ENCODE data around the gene RGMA. TPM values are rescaled to one million over a fixed set of nuclear protein-coding genes. Genes with fewer than 3 reads are reported as not detected.

RGMA gene
- total RNA-seq, 1 experiment from 2014 or later = 1.3 TPM

- no peaks in the 10 kb centered on the region for H3K9me2 ChIP-seq (replicated peaks; ENCODE audit: low read length)
- ATAC-seq = no peak
- no peaks in the 10 kb centered on the region for H3K79me2 ChIP-seq (ENCODE audit: low read length)
- H3K4me2 ChIP-seq (ENCODE audit: low read length) = no peak overlapping the region
- no peak for DNase-seq
- no peaks in the 10 kb centered on the region for H3K9me3 ChIP-seq (ENCODE audit: low read length)
- H3K9ac ChIP-seq (ENCODE audit: low read length) = no peak overlapping the region
- H3K4me1 ChIP-seq (ENCODE audit: insufficient read depth, low read length) = no peaks in the 10 kb centered on the region
- H2AFZ ChIP-seq (ENCODE audit: low read length) = no peak overlapping the region
- no peak overlapping the region for H3K4me3 ChIP-seq (ENCODE audit: low read length)
- no peaks in the 10 kb centered on the region for H3K27me3 ChIP-seq (ENCODE audit: low read length)
- CTCF ChIA-PET = interaction anchor here (0.6 to 1.0 kb wide), 3 partner anchors 228 to 588 kb away, joined by 3 to 6 read pairs (median 3); no protein-coding TSS in a partner anchor
- intact Hi-C loops (cut with micrococcal nuclease) = no loop called here
- POLR2A ChIA-PET (ENCODE audit: unreplicated experiment) = interaction anchor here (0.6 kb wide), 1 partner anchor 25 kb away, joined by 6 read pairs; no protein-coding TSS in a partner anchor
- H3K27ac ChIP-seq (ENCODE audit: low read length) = no peak overlapping the region
- no TSS peak for BruUV-seq (replicated peaks)
- no peaks in the 10 kb centered on the region for H4K20me1 ChIP-seq (ENCODE audit: low read length)
- TF ChIP-seq EZH2phosphoT487 (IDR thresholded peaks at IDR 0.05; ENCODE audit: borderline replicate concordance, low read length) (no peak), CTCF (conservative IDR thresholded peaks at IDR 0.05; ENCODE audit: low read depth, low read length) (no peak), EZH2 (IDR thresholded peaks at IDR 0.05; ENCODE audit: low read length, unreplicated experiment) (no peak)
- H3F3A ChIP-seq (ENCODE audit: low read length, unreplicated experiment) = no peaks in the 10 kb centered on the region
- H3K36me3 ChIP-seq (ENCODE audit: low read depth, low read length) = peaks cover 20% of the 10 kb centered on the region
Observed at GRCh38 chr15:93029214-93029835, 59.7 kb downstream of the RGMA start.

DNA sequence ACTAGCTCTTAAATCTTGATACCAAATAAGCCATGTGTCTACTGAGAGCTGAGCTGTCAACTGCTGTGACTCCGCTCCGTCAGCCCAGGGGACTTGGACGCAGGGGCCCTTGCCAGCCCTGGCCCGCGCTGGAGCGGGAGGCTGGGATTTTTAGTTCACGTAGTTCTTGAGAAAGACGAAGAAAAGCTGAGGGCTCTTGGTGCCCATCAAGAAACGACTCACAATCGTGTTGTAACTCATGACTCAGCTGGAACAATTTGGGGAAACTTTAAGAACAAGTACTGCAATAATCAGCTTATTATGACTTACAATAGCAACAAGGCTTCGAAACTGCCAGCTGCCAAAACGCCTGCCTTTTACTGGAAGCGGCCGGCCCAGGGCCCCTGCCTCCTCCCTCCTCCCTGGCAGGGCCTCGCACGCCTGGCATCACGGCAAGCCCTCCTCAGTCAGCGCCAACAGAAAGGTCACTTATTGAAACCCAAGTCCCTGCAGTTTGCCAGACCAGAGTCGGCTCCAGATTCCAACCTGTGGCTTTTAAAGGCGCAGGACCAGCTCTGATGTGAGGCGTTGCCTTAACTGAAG, 60.3 kb downstream of the RGMA start:
- H3K9ac ChIP-seq (ENCODE audit: low read length) = no peak overlapping the region
- no peaks in the 10 kb centered on the region for H3K9me3 ChIP-seq (ENCODE audit: low read length)
- H2AFZ ChIP-seq (ENCODE audit: low read length) = no peak overlapping the region
- H3F3A ChIP-seq (ENCODE audit: low read length, unreplicated experiment) = no peaks in the 10 kb centered on the region
- CTCF ChIA-PET = interaction anchor here (0.6 to 1.0 kb wide), 3 partner anchors 227 to 588 kb away, joined by 3 to 6 read pairs (median 3); no protein-coding TSS in a partner anchor
- H3K4me2 ChIP-seq (ENCODE audit: low read length) = no peak overlapping the region
- H4K20me1 ChIP-seq (ENCODE audit: low read length) = no peaks in the 10 kb centered on the region
- intact Hi-C loops (cut with micrococcal nuclease) = no loop called here
- DNase-seq = peak; percentile 46
- H3K27ac ChIP-seq (ENCODE audit: low read length) = no peak overlapping the region
- no peaks in the 10 kb centered on the region for H3K9me2 ChIP-seq (replicated peaks; ENCODE audit: low read length)
- peaks cover 26% of the 10 kb centered on the region for H3K36me3 ChIP-seq (ENCODE audit: low read depth, low read length)
- no peaks in the 10 kb centered on the region for H3K4me1 ChIP-seq (ENCODE audit: insufficient read depth, low read length)
- ATAC-seq = 0 out of 2 replicates have a peak, but pooled peaks have one; percentile 3
- H3K4me3 ChIP-seq (ENCODE audit: low read length) = no peak overlapping the region
- no peaks in the 10 kb centered on the region for H3K27me3 ChIP-seq (ENCODE audit: low read length)
- BruUV-seq (replicated peaks) = no TSS peak
- TF ChIP-seq EZH2 (IDR thresholded peaks at IDR 0.05; ENCODE audit: low read length, unreplicated experiment) = no peak
- no peak for TF ChIP-seq CTCF (conservative IDR thresholded peaks at IDR 0.05; ENCODE audit: low read depth, low read length)
- no peak for TF ChIP-seq EZH2phosphoT487 (IDR thresholded peaks at IDR 0.05; ENCODE audit: borderline replicate concordance, low read length)
- POLR2A ChIA-PET (ENCODE audit: unreplicated experiment) = no interaction called here
- H3K79me2 ChIP-seq (ENCODE audit: low read length) = no peaks in the 10 kb centered on the region

DNA sequence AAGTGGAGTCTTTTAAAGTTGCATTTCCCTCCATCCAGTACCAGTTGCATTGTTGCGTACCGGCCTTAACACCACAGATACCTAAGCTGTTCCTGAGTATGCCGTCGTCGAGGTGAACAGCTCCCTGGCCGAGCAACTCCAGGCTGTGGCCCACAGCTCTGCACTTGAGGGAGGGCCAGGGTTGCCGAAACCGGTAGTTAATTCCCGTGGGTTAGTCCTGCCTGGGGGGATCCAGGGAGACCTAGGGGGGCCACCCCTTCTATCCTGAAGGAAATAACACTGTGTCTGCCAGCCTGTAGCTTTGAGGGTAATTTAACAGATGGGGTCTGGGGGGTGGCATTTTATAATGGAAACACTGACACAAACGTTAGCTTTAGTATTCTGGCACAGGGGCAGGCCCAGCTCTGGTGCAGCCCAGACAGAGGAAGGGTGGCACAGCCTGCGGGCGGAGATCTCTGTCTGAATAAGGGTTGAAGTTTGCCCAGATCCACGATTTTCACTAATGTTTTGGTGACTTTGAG, 60.8 kb downstream of the RGMA start:
- no peak for ATAC-seq

More for the DNA sequence above, 60.8 kb downstream of the RGMA start:
- CTCF ChIA-PET = interaction anchor here (1.0 kb wide), 1 partner anchor 231 kb away, joined by 3 read pairs; no protein-coding TSS in a partner anchor
- Histone ChIP-seq H3K9ac (ENCODE audit: low read length) (no peak overlapping the region), H3K9me3 (ENCODE audit: low read length) (no peaks in the 10 kb centered on the region), H3K4me3 (ENCODE audit: low read length) (no peak overlapping the region), H3K4me1 (ENCODE audit: insufficient read depth, low read length) (no peaks in the 10 kb centered on the region), H3K9me2 (replicated peaks; ENCODE audit: low read length) (no peaks in the 10 kb centered on the region), H3K36me3 (ENCODE audit: low read depth, low read length) (peaks cover 30% of the 10 kb centered on the region), H3K4me2 (ENCODE audit: low read length) (no peak overlapping the region), H3K27me3 (ENCODE audit: low read length) (no peaks in the 10 kb centered on the region), H3F3A (ENCODE audit: low read length, unreplicated experiment) (no peaks in the 10 kb centered on the region), H3K27ac (ENCODE audit: low read length) (no peak overlapping the region), H4K20me1 (ENCODE audit: low read length) (no peaks in the 10 kb centered on the region), H2AFZ (ENCODE audit: low read length) (no peak overlapping the region), H3K79me2 (ENCODE audit: low read length) (no peaks in the 10 kb centered on the region)
- POLR2A ChIA-PET (ENCODE audit: unreplicated experiment) = no interaction called here
- DNase-seq = no peak
- BruUV-seq (replicated peaks) = no TSS peak
- TF ChIP-seq EZH2 (IDR thresholded peaks at IDR 0.05; ENCODE audit: low read length, unreplicated experiment) (no peak), EZH2phosphoT487 (IDR thresholded peaks at IDR 0.05; ENCODE audit: borderline replicate concordance, low read length) (no peak), CTCF (conservative IDR thresholded peaks at IDR 0.05; ENCODE audit: low read depth, low read length) (no peak)
- intact Hi-C loops (cut with micrococcal nuclease) = no loop called here

All from PC-3 (cell line).